Panc1 (cell line): Measurements from ENCODE around the gene INHBB. TPM values are rescaled to one million over a fixed set of nuclear protein-coding genes. Genes with fewer than 3 reads are reported as not detected.

Experiments used
- ATAC-seq: fragments of 200-7000 bp; cut with Tn5 transposase; 2 replicates; pipeline ENCODE4 v1.9.1; 2020; ENCODE audit warnings: mild to moderate bottlenecking, moderate library complexity
- BruUV-seq: library from RNA; stranded (reverse); fragments of 400-500 nt; replicated peaks from 2 replicates; lab custom pipeline; 2021; lab: Mats Ljungman, UMichigan
- CTCF ChIA-PET: fragments of 300-600 bp; sonication (Branson Sonifier 250); formaldehyde crosslinking; loops from one replicate; lab custom pipeline; 2022; ENCODE audit warnings: antibody characterized with exemption; lab: Charles Lee
- POLR2A ChIA-PET: fragments of 300-600 bp; sonication (Branson Sonifier 250); formaldehyde crosslinking; loops from one replicate; lab custom pipeline; 2022; ENCODE audit warnings: antibody characterized with exemption; lab: Charles Lee
- DNase-seq: peaks from one replicate; pipeline ENCODE4 v3.0.0-alpha.2; 2010; ENCODE audit warnings: low read depth, low spot score
- H3K27ac ChIP-seq: 2 replicates; pipeline ENCODE4 v1.5.1; 2011; ENCODE audit warnings: mild to moderate bottlenecking, low read length, inconsistent platforms
- H3K27me3 ChIP-seq: fragments of 200-500 bp; sonication (Bioruptor generic); 2 replicates; pipeline ENCODE4 v1.6.0; 2014; ENCODE audit warnings: low read length, inconsistent platforms; ENCODE audit not compliant: control insufficient read depth, insufficient read depth
- H3K36me3 ChIP-seq: fragments of 200-500 bp; sonication (Bioruptor generic); 2 replicates; pipeline ENCODE4 v1.5.1; 2014; ENCODE audit warnings: inconsistent platforms, mild to moderate bottlenecking, low read length, moderate library complexity; ENCODE audit not compliant: control insufficient read depth, insufficient read depth
- H3K4me1 ChIP-seq: 2 replicates; pipeline ENCODE4 v1.5.1; 2011; ENCODE audit warnings: inconsistent platforms, mild to moderate bottlenecking, low read length, moderate library complexity; ENCODE audit not compliant: control insufficient read depth, insufficient read depth
- H3K4me3 ChIP-seq, 2 experiments: 2 replicates each; pipeline ENCODE4 v1.5.1; 2011 to 2012; ENCODE audit warnings: low read depth in 2 of 2, low read length in 2 of 2, mild to moderate bottlenecking in 2 of 2, inconsistent platforms in 1 of 2, moderate library complexity in 1 of 2
- H3K9me3 ChIP-seq: fragments of 200-500 bp; sonication (Bioruptor generic); 2 replicates; pipeline ENCODE4 v1.5.1; 2014; ENCODE audit warnings: low read depth, mild to moderate bottlenecking, inconsistent platforms, low read length, moderate library complexity; ENCODE audit not compliant: control insufficient read depth, insufficient read depth
- POLR2AphosphoS5 ChIP-seq: IDR thresholded peaks from 2 replicates; pipeline ENCODE4 v1.6.1; 2012; ENCODE audit warnings: mild to moderate bottlenecking, low read depth, low read length, moderate library complexity
- SIN3A ChIP-seq: IDR thresholded peaks from 2 replicates; pipeline ENCODE4 v1.6.1; 2012; ENCODE audit warnings: low read depth, mild to moderate bottlenecking, low read length, moderate library complexity, borderline replicate concordance; ENCODE audit not compliant: insufficient read depth
- TCF7L2 ChIP-seq: IDR thresholded peaks from 2 replicates; pipeline ENCODE4 v1.6.1; 2011; ENCODE audit warnings: mild to moderate bottlenecking, low read depth, low read length, inconsistent platforms
- in situ Hi-C: cut with HindIII; loops from 2 replicates; pipeline ENCODE4 v1.10.0; 2016; ENCODE audit warnings: low sequenced_read_pairs, low pct_unique_long_range_greater_than_20kb
- intact Hi-C: fragments of 100-400 bp; cut with micrococcal nuclease; formaldehyde crosslinking; loops from one replicate; pipeline ENCODE4 v1.10.0; 2022; ENCODE audit not compliant: unreplicated experiment
- total RNA-seq: library from RNA; stranded (reverse); gene quantifications from one replicate; pipeline ENCODE4 v1.2.1, GENCODE V29; 2021; ENCODE audit not compliant: unreplicated experiment
- TF ChIP-seq, protein P1 (sequence below), 2 experiments: IDR thresholded peaks; 2 replicates each; pipeline ENCODE4 v1.6.1; 2011 to 2012; ENCODE audit warnings: low read depth in 2 of 2, control low read depth in 1 of 2, low read length in 1 of 2, mild to moderate bottlenecking in 1 of 2, moderate library complexity in 1 of 2; ENCODE audit not compliant: insufficient read depth in 1 of 2
- TF ChIP-seq, protein P2 (sequence below): fragments of 450-650 bp; IDR thresholded peaks from 2 replicates; pipeline ENCODE4 v1.5.1; 2017; ENCODE audit warnings: mild to moderate bottlenecking

INHBB gene
- total RNA-seq, 1 experiment from 2014 or later = 38.2 TPM

DNA sequence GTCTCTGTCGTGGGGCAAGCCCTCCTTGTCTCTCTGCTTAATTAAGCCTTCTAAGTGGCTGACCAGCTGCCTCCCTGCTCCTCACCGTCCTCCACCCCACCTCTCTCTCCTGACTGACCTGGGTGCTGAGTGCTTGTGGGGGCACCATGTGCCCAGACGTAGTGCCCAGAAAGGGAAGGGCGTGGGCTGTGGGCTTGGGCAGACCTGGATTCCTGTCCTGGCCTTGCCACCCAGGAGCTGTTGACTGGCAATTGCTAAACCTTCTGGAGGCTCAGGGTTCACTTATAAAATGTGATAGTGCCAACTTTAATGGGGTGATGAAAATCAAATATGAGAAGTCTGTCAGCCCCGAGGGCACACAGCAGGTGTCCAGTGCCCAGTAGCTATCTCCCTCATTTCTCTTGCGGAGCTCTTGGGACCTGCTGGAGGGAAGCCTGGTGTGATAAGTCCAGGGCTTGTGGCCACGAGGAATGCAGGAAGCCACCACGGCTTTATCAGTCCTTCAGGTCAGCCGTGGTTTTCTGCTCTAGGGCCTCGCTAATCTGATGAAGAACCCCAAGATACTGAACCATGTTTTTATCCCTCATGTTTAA is 22.0 kb upstream of the INHBB start:
- BruUV-seq = no TSS peak
- Histone ChIP-seq H3K36me3 (no peaks in the 10 kb centered on the region), H3K4me1 (no peaks in the 10 kb centered on the region), H3K27me3 (no peaks in the 10 kb centered on the region), H3K9me3 (no peaks in the 10 kb centered on the region), H3K4me3 (no peak overlapping the region), H3K27ac (no peak overlapping the region)
- ATAC-seq = no peak
- TF ChIP-seq POLR2AphosphoS5 (no peak), SIN3A (no peak), TCF7L2 (no peak)
- TF ChIP-seq, protein P1, sequence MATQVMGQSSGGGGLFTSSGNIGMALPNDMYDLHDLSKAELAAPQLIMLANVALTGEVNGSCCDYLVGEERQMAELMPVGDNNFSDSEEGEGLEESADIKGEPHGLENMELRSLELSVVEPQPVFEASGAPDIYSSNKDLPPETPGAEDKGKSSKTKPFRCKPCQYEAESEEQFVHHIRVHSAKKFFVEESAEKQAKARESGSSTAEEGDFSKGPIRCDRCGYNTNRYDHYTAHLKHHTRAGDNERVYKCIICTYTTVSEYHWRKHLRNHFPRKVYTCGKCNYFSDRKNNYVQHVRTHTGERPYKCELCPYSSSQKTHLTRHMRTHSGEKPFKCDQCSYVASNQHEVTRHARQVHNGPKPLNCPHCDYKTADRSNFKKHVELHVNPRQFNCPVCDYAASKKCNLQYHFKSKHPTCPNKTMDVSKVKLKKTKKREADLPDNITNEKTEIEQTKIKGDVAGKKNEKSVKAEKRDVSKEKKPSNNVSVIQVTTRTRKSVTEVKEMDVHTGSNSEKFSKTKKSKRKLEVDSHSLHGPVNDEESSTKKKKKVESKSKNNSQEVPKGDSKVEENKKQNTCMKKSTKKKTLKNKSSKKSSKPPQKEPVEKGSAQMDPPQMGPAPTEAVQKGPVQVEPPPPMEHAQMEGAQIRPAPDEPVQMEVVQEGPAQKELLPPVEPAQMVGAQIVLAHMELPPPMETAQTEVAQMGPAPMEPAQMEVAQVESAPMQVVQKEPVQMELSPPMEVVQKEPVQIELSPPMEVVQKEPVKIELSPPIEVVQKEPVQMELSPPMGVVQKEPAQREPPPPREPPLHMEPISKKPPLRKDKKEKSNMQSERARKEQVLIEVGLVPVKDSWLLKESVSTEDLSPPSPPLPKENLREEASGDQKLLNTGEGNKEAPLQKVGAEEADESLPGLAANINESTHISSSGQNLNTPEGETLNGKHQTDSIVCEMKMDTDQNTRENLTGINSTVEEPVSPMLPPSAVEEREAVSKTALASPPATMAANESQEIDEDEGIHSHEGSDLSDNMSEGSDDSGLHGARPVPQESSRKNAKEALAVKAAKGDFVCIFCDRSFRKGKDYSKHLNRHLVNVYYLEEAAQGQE (IDR thresholded peaks at IDR 0.05; ENCODE audit: insufficient read depth in 1 of 2, low read depth in 2 of 2, low read length in 1 of 2) = no peak
- TF ChIP-seq, protein P2, sequence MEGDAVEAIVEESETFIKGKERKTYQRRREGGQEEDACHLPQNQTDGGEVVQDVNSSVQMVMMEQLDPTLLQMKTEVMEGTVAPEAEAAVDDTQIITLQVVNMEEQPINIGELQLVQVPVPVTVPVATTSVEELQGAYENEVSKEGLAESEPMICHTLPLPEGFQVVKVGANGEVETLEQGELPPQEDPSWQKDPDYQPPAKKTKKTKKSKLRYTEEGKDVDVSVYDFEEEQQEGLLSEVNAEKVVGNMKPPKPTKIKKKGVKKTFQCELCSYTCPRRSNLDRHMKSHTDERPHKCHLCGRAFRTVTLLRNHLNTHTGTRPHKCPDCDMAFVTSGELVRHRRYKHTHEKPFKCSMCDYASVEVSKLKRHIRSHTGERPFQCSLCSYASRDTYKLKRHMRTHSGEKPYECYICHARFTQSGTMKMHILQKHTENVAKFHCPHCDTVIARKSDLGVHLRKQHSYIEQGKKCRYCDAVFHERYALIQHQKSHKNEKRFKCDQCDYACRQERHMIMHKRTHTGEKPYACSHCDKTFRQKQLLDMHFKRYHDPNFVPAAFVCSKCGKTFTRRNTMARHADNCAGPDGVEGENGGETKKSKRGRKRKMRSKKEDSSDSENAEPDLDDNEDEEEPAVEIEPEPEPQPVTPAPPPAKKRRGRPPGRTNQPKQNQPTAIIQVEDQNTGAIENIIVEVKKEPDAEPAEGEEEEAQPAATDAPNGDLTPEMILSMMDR = no peak
- ChIA-PET POLR2A (no interaction called here), CTCF (interaction anchor here (0.6 kb wide), 2 partner anchors 13 to 319 kb away, joined by 4 to 6 read pairs; no protein-coding TSS in a partner anchor)
- intact Hi-C loops = no loop called here
- DNase-seq = no peak
- in situ Hi-C loops = no loop called here

DNA sequence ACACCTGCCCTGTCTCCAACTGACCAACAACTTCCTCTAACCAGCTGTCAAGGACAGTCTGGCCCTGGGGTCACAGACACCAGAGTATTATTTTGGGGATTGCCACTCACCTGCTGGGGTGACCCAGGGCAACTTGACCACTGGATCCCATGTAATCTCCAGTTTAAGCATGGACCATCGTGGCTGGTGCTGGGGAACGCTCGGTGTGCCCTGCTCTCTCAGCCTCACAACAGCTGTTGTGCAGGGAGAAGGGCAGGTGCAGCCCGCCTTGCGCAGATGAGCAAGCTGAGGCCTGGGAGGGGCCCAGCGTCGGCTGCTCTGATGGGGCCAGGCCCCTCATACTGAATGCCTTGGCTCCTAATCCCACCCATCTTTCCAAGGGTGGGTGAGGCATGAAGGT is 21.0 kb upstream of the INHBB start:
- CTCF ChIA-PET = no interaction called here
- no TSS peak for BruUV-seq
- no peaks in the 10 kb centered on the region for H3K36me3 ChIP-seq
- H3K4me3 ChIP-seq = no peak overlapping the region
- in situ Hi-C loops = no loop called here
- DNase-seq (no peak), ATAC-seq (no peak)
- H3K27me3 ChIP-seq = no peaks in the 10 kb centered on the region
- intact Hi-C loops = no loop called here
- H3K27ac ChIP-seq = no peak overlapping the region
- H3K4me1 ChIP-seq = no peaks in the 10 kb centered on the region
- H3K9me3 ChIP-seq = no peaks in the 10 kb centered on the region
- POLR2A ChIA-PET = no interaction called here
- TF ChIP-seq, protein P2 = no peak
- TF ChIP-seq TCF7L2 (no peak), POLR2AphosphoS5 (no peak), SIN3A (no peak)
- TF ChIP-seq, protein P1 (IDR thresholded peaks at IDR 0.05; ENCODE audit: insufficient read depth in 1 of 2, low read depth in 2 of 2, low read length in 1 of 2) = no peak
